Measurements from ENCODE around the gene GABRR3. TPM values are rescaled to one million over a fixed set of nuclear protein-coding genes. Genes with fewer than 3 reads are reported as not detected.
A peak's percentile ranks its signal among the peaks of the same experiment; 100 is the strongest.

The GABRR3 gene
- total and polyA plus RNA-seq, 4 donors = 0.20 TPM; not detected in 3

GRCh38 chr3:97960993-97961766 lies 73.9 kb downstream of the GABRR3 start:
- Histone ChIP-seq H3K9me3 (ENCODE audit: control insufficient read depth, insufficient read depth, low read length) (no peaks in the 10 kb centered on the region), H3K4me1 (ENCODE audit: control insufficient read depth, insufficient read depth, low read length) (no peaks in the 10 kb centered on the region), H3K4me3 (ENCODE audit: low read depth, low read length) (no peak overlapping the region), H3K27ac (ENCODE audit: low read depth, low read length) (no peak overlapping the region), H3K36me3 (ENCODE audit: control insufficient read depth, insufficient read depth, low read length) (peaks cover 10% of the 10 kb centered on the region), H3K27me3 (ENCODE audit: control insufficient read depth, insufficient read depth, low read length) (no peaks in the 10 kb centered on the region)
- 87% methylated on average over 3 of the region's 8 CpGs for WGBS (ENCODE audit: insufficient coverage)
- DNase-seq (ENCODE audit: low read depth in 4 of 6, low spot score in 6 of 6) = no peak

GRCh38 chr3:97960551-97960950 lies 74.6 kb downstream of the GABRR3 start:
- Histone ChIP-seq H3K4me3 (ENCODE audit: low read depth, low read length) (no peak overlapping the region), H3K27me3 (ENCODE audit: control insufficient read depth, insufficient read depth, low read length) (no peaks in the 10 kb centered on the region), H3K9me3 (ENCODE audit: control insufficient read depth, insufficient read depth, low read length) (no peaks in the 10 kb centered on the region), H3K36me3 (ENCODE audit: control insufficient read depth, insufficient read depth, low read length) (peaks cover 10% of the 10 kb centered on the region), H3K27ac (ENCODE audit: low read depth, low read length) (no peak overlapping the region), H3K4me1 (ENCODE audit: control insufficient read depth, insufficient read depth, low read length) (no peaks in the 10 kb centered on the region)
- WGBS (ENCODE audit: insufficient coverage) = 92% methylated on average over 2 of the region's 5 CpGs
- no peak for DNase-seq (ENCODE audit: low read depth in 4 of 6, low spot score in 6 of 6)

- H3K4me1 ChIP-seq (ENCODE audit: control insufficient read depth, insufficient read depth, low read length) = no peaks in the 10 kb centered on the region
- no peaks in the 10 kb centered on the region for H3K27me3 ChIP-seq (ENCODE audit: control insufficient read depth, insufficient read depth, low read length)
- H3K9me3 ChIP-seq (ENCODE audit: control insufficient read depth, insufficient read depth, low read length) = no peaks in the 10 kb centered on the region
- WGBS (ENCODE audit: insufficient coverage) = no CpG with 5 or more reads among the region's 5 CpGs
- H3K27ac ChIP-seq (ENCODE audit: low read depth, low read length) = no peak overlapping the region
- no peak overlapping the region for H3K4me3 ChIP-seq (ENCODE audit: low read depth, low read length)
- peaks cover 10% of the 10 kb centered on the region for H3K36me3 ChIP-seq (ENCODE audit: control insufficient read depth, insufficient read depth, low read length)
- peak in 2 of 6 donors; percentile 20 to 89 for DNase-seq (ENCODE audit: low read depth in 4 of 6, low spot score in 6 of 6)
Observed at GRCh38 chr3:97959872-97960271, 75.2 kb downstream of the GABRR3 start.

GRCh38 chr3:97958796-97959195 lies 76.3 kb downstream of the GABRR3 start:
- Histone ChIP-seq H3K4me3 (ENCODE audit: low read depth, low read length) (no peak overlapping the region), H3K36me3 (ENCODE audit: control insufficient read depth, insufficient read depth, low read length) (peaks cover 14% of the 10 kb centered on the region), H3K27me3 (ENCODE audit: control insufficient read depth, insufficient read depth, low read length) (no peaks in the 10 kb centered on the region), H3K27ac (ENCODE audit: low read depth, low read length) (no peak overlapping the region), H3K4me1 (ENCODE audit: control insufficient read depth, insufficient read depth, low read length) (no peaks in the 10 kb centered on the region), H3K9me3 (ENCODE audit: control insufficient read depth, insufficient read depth, low read length) (no peaks in the 10 kb centered on the region)
- DNase-seq (ENCODE audit: low read depth in 4 of 6, low spot score in 6 of 6) = no peak
- 94% methylated on average over 8 of the region's 9 CpGs for WGBS (ENCODE audit: insufficient coverage)

- peaks cover 14% of the 10 kb centered on the region for H3K36me3 ChIP-seq (ENCODE audit: control insufficient read depth, insufficient read depth, low read length)
- no peaks in the 10 kb centered on the region for H3K9me3 ChIP-seq (ENCODE audit: control insufficient read depth, insufficient read depth, low read length)
- WGBS (ENCODE audit: insufficient coverage) = 96% methylated on average over 2 of the region's 2 CpGs
- DNase-seq (ENCODE audit: low read depth in 4 of 6, low spot score in 6 of 6) = no peak
- H3K4me3 ChIP-seq (ENCODE audit: low read depth, low read length) = no peak overlapping the region
- H3K27ac ChIP-seq (ENCODE audit: low read depth, low read length) = no peak overlapping the region
- no peaks in the 10 kb centered on the region for H3K4me1 ChIP-seq (ENCODE audit: control insufficient read depth, insufficient read depth, low read length)
- H3K27me3 ChIP-seq (ENCODE audit: control insufficient read depth, insufficient read depth, low read length) = no peaks in the 10 kb centered on the region
Observed at GRCh38 chr3:97958396-97958795, 76.7 kb downstream of the GABRR3 start.

GRCh38 chr3:97957617-97958311 lies 77.4 kb downstream of the GABRR3 start:
- Histone ChIP-seq H3K4me1 (ENCODE audit: control insufficient read depth, insufficient read depth, low read length) (no peaks in the 10 kb centered on the region), H3K4me3 (ENCODE audit: low read depth, low read length) (no peak overlapping the region), H3K9me3 (ENCODE audit: control insufficient read depth, insufficient read depth, low read length) (no peaks in the 10 kb centered on the region), H3K27ac (ENCODE audit: low read depth, low read length) (no peak overlapping the region), H3K27me3 (ENCODE audit: control insufficient read depth, insufficient read depth, low read length) (no peaks in the 10 kb centered on the region), H3K36me3 (ENCODE audit: control insufficient read depth, insufficient read depth, low read length) (peaks cover 14% of the 10 kb centered on the region)
- DNase-seq (ENCODE audit: low read depth in 4 of 6, low spot score in 6 of 6) = no peak
- WGBS (ENCODE audit: insufficient coverage) = 89% methylated on average over 6 of the region's 8 CpGs

- Histone ChIP-seq H3K4me1 (ENCODE audit: control insufficient read depth, insufficient read depth, low read length) (no peaks in the 10 kb centered on the region), H3K27ac (ENCODE audit: low read depth, low read length) (no peak overlapping the region), H3K4me3 (ENCODE audit: low read depth, low read length) (no peak overlapping the region), H3K36me3 (ENCODE audit: control insufficient read depth, insufficient read depth, low read length) (peaks cover 14% of the 10 kb centered on the region), H3K9me3 (ENCODE audit: control insufficient read depth, insufficient read depth, low read length) (no peaks in the 10 kb centered on the region), H3K27me3 (ENCODE audit: control insufficient read depth, insufficient read depth, low read length) (no peaks in the 10 kb centered on the region)
- DNase-seq (ENCODE audit: low read depth in 4 of 6, low spot score in 6 of 6) = no peak
- WGBS (ENCODE audit: insufficient coverage) = no CpG with 5 or more reads among the region's 3 CpGs
Observed at GRCh38 chr3:97956051-97956450, 79.1 kb downstream of the GABRR3 start.

GRCh38 chr3:97954228-97954827 lies 80.8 kb downstream of the GABRR3 start:
- peaks cover 13% of the 10 kb centered on the region for H3K36me3 ChIP-seq (ENCODE audit: control insufficient read depth, insufficient read depth, low read length)
- no peaks in the 10 kb centered on the region for H3K9me3 ChIP-seq (ENCODE audit: control insufficient read depth, insufficient read depth, low read length)
- H3K4me1 ChIP-seq (ENCODE audit: control insufficient read depth, insufficient read depth, low read length) = no peaks in the 10 kb centered on the region
- DNase-seq (ENCODE audit: low read depth in 4 of 6, low spot score in 6 of 6) = no peak
- H3K4me3 ChIP-seq (ENCODE audit: low read depth, low read length) = no peak overlapping the region
- no peaks in the 10 kb centered on the region for H3K27me3 ChIP-seq (ENCODE audit: control insufficient read depth, insufficient read depth, low read length)
- WGBS (ENCODE audit: insufficient coverage) = 86% methylated on average over 7 of the region's 9 CpGs
- H3K27ac ChIP-seq (ENCODE audit: low read depth, low read length) = no peak overlapping the region

GRCh38 chr3:97952872-97953271 lies 82.2 kb downstream of the GABRR3 start:
- no peak for DNase-seq (ENCODE audit: low read depth in 4 of 6, low spot score in 6 of 6)
- Histone ChIP-seq H3K27ac (ENCODE audit: low read depth, low read length) (no peak overlapping the region), H3K36me3 (ENCODE audit: control insufficient read depth, insufficient read depth, low read length) (peaks cover 7% of the 10 kb centered on the region), H3K4me1 (ENCODE audit: control insufficient read depth, insufficient read depth, low read length) (no peaks in the 10 kb centered on the region), H3K27me3 (ENCODE audit: control insufficient read depth, insufficient read depth, low read length) (no peaks in the 10 kb centered on the region), H3K4me3 (ENCODE audit: low read depth, low read length) (no peak overlapping the region), H3K9me3 (ENCODE audit: control insufficient read depth, insufficient read depth, low read length) (no peaks in the 10 kb centered on the region)
- WGBS (ENCODE audit: insufficient coverage) = 90% methylated on average over 1 of the region's 1 CpG

All from spinal cord (tissue), 10 donors.